ENCODE data around the gene PRIMA1. TPM values are rescaled to one million over a fixed set of nuclear protein-coding genes. Genes with fewer than 3 reads are reported as not detected.

Gene PRIMA1
- total RNA-seq, 1 donor from 2014 or later: not detected

GRCh38 chr14:93788543-93789227 lies 400 bp upstream of the PRIMA1 start:
- H3K36me3 Mint-ChIP-seq (ENCODE audit: low read depth): no peaks in the 10 kb centered on the region
- no peaks in the 10 kb centered on the region for H3K9me3 Mint-ChIP-seq
- H3K4me1 Mint-ChIP-seq: peaks cover 4% of the 10 kb centered on the region
- no peak for ATAC-seq (ENCODE audit: low read depth)
- H3K27ac Mint-ChIP-seq: no peak overlapping the region
- intact Hi-C loops (cut with micrococcal nuclease): no loop called here
- POLR2A ChIA-PET: no interaction called here
- no peak for DNase-seq
- H3K27me3 Mint-ChIP-seq: peaks cover 55% of the 10 kb centered on the region
- H3K4me3 Mint-ChIP-seq: no peak overlapping the region
- no peak for TF ChIP-seq CTCF (IDR thresholded peaks at IDR 0.05)
- CTCF ChIA-PET: no interaction called here

- no peak for TF ChIP-seq CTCF (IDR thresholded peaks at IDR 0.05)
- no peaks in the 10 kb centered on the region for H3K36me3 Mint-ChIP-seq (ENCODE audit: low read depth)
- no peaks in the 10 kb centered on the region for H3K9me3 Mint-ChIP-seq
- intact Hi-C loops (cut with micrococcal nuclease): no loop called here
- ChIA-PET CTCF (no interaction called here), POLR2A (no interaction called here)
- no peak for ATAC-seq (ENCODE audit: low read depth)
- H3K4me3 Mint-ChIP-seq: no peak overlapping the region
- DNase-seq: no peak
- peaks cover 4% of the 10 kb centered on the region for H3K4me1 Mint-ChIP-seq
- H3K27ac Mint-ChIP-seq: no peak overlapping the region
- H3K27me3 Mint-ChIP-seq: peaks cover 56% of the 10 kb centered on the region
These were observed 606 bp downstream of the PRIMA1 start for GRCh38 chr14:93787465-93788292.

GRCh38 chr14:93785423-93785822 lies 2.9 kb downstream of the PRIMA1 start:
- Mint-ChIP-seq H3K4me3 (no peak overlapping the region), H3K27me3 (peaks cover 37% of the 10 kb centered on the region), H3K4me1 (peaks cover 4% of the 10 kb centered on the region), H3K9me3 (no peaks in the 10 kb centered on the region), H3K27ac (no peak overlapping the region), H3K36me3 (ENCODE audit: low read depth) (no peaks in the 10 kb centered on the region)
- CTCF ChIA-PET: no interaction called here
- POLR2A ChIA-PET: no interaction called here
- no peak for ATAC-seq (ENCODE audit: low read depth)
- no peak for TF ChIP-seq CTCF (IDR thresholded peaks at IDR 0.05)
- intact Hi-C loops (cut with micrococcal nuclease): no loop called here
- DNase-seq: no peak

- intact Hi-C loops (cut with micrococcal nuclease): no loop called here
- H3K9me3 Mint-ChIP-seq: no peaks in the 10 kb centered on the region
- H3K27ac Mint-ChIP-seq: no peak overlapping the region
These were observed 3.4 kb downstream of the PRIMA1 start for GRCh38 chr14:93784878-93785277.

More at GRCh38 chr14:93784878-93785277, 3.4 kb downstream of the PRIMA1 start:
- Mint-ChIP-seq H3K4me1 (peaks cover 4% of the 10 kb centered on the region), H3K27me3 (peaks cover 33% of the 10 kb centered on the region), H3K36me3 (ENCODE audit: low read depth) (no peaks in the 10 kb centered on the region), H3K4me3 (no peak overlapping the region)
- TF ChIP-seq CTCF (IDR thresholded peaks at IDR 0.05): no peak
- POLR2A ChIA-PET: no interaction called here
- ATAC-seq (ENCODE audit: low read depth): no peak
- no peak for DNase-seq
- CTCF ChIA-PET: no interaction called here
